Loucy (cell line): ENCODE results near the gene NELFB.

Source experiments
- CTCF ChIP-seq: fragments of 200-600 bp; sonication (generic); conservative IDR thresholded peaks from 2 replicates; pipeline ENCODE4 v1.5.1; 2014; ENCODE audit warnings: mild to moderate bottlenecking, antibody characterized with exemption, low read length
- EZH2phosphoT487 ChIP-seq: fragments of 200-600 bp; IDR thresholded peaks from 2 replicates; pipeline ENCODE4 v1.6.1; 2018; ENCODE audit warnings: antibody characterized with exemption, mild to moderate bottlenecking, moderate library complexity, borderline replicate concordance

DNA sequence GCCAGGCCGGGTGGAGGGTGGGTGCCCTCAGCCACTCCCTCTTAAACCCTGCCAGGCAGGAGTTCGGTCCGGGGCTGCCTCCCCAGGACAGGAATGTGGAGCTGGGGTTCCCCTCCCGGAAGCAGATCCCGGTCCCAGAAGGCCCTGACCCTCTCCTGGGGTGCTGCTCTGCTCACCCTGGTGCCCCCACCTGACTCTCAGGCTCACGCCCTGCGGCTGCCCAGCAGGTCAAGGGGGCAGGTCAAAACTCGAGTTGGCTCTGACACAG lies 50.6 kb downstream of the NELFB start:
- TF ChIP-seq CTCF (no peak), EZH2phosphoT487 (no peak)
